MM.1S (cell line): ENCODE measurements around the gene CTAGE8.
"Not testable (repeated sequence)": the region's sequence is repeated elsewhere in the genome, so short reads cannot be mapped to it uniquely, and the experiment has no call there.

ENCODE experiments used
- EZH2 ChIP-seq: fragments of 300-600 bp; sonication (generic); optimal IDR thresholded peaks from 2 replicates; pipeline ENCODE3; 2017; ENCODE audit warnings: low read depth, mild to moderate bottlenecking, antibody characterized with exemption, low read length, mixed read lengths
- TF ChIP-seq, protein P1 (sequence below): fragments of 300-600 bp; sonication (generic); IDR thresholded peaks from 2 replicates; pipeline ENCODE4 v1.5.1; 2016; ENCODE audit warnings: antibody characterized with exemption, low read length, mixed read lengths

DNA sequence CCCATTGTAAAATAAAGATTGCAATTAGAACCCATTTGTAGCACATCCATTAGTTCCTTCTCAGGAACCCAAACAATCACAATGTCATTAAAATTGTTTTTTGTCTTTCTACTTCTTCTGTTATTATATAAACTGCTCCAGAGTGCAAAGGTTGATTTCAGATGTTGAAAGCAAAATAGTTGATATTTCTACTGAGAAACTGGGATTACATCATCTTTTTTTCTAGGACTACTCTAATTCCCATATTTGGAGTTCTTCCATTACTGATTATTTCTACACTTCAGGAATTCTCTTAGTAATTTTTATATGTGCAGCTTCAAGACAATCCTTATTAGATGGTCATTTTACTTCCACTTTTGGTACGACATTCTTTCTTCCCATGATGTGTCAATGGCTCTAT lies 48.4 kb upstream of the CTAGE8 start:
- TF ChIP-seq, protein P1, sequence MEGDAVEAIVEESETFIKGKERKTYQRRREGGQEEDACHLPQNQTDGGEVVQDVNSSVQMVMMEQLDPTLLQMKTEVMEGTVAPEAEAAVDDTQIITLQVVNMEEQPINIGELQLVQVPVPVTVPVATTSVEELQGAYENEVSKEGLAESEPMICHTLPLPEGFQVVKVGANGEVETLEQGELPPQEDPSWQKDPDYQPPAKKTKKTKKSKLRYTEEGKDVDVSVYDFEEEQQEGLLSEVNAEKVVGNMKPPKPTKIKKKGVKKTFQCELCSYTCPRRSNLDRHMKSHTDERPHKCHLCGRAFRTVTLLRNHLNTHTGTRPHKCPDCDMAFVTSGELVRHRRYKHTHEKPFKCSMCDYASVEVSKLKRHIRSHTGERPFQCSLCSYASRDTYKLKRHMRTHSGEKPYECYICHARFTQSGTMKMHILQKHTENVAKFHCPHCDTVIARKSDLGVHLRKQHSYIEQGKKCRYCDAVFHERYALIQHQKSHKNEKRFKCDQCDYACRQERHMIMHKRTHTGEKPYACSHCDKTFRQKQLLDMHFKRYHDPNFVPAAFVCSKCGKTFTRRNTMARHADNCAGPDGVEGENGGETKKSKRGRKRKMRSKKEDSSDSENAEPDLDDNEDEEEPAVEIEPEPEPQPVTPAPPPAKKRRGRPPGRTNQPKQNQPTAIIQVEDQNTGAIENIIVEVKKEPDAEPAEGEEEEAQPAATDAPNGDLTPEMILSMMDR = not testable (repeated sequence)
- not testable (repeated sequence) for TF ChIP-seq EZH2
